ENCODE measurements around the gene KCNQ5.

GRCh38 chr6:73003302-73003701, 381.4 kb downstream of the KCNQ5 start:
- TF ChIP-seq POLR2A (IDR thresholded peaks at IDR 0.05): no peak
- TF ChIP-seq CTCF (IDR thresholded peaks at IDR 0.05): no peak
